Activated naive CD8-positive, alpha-beta T cell (primary cell): ENCODE measurements around the gene L1TD1.
"Not testable (repeated sequence)": the region's sequence is repeated elsewhere in the genome, so short reads cannot be mapped to it uniquely, and the experiment has no call there.

Experiments
- H3K27ac Mint-ChIP-seq: one replicate; pipeline ENCODE4 v1.8.0; 2021; ENCODE audit warnings: mixed read lengths
- H3K27me3 Mint-ChIP-seq: one replicate; pipeline ENCODE4 v1.8.0; 2021; ENCODE audit warnings: mixed read lengths
- H3K36me3 Mint-ChIP-seq: one replicate; pipeline ENCODE4 v1.8.0; 2021; ENCODE audit warnings: mixed read lengths
- H3K4me1 Mint-ChIP-seq: one replicate; pipeline ENCODE4 v1.8.0; 2021; ENCODE audit warnings: low read depth, mixed read lengths
- H3K4me3 Mint-ChIP-seq: one replicate; pipeline ENCODE4 v1.8.0; 2021; ENCODE audit warnings: mild to moderate bottlenecking, mixed read lengths
- H3K9me3 Mint-ChIP-seq: one replicate; pipeline ENCODE4 v1.8.0; 2021; ENCODE audit warnings: low read depth, mixed read lengths

L1TD1 gene

GRCh38 chr1:62218604-62219003 is 24.0 kb downstream of the L1TD1 start:
- Mint-ChIP-seq H3K4me3 (no peak overlapping the region), H3K9me3 (no peaks in the 10 kb centered on the region), H3K36me3 (no peaks in the 10 kb centered on the region), H3K27me3 (no peaks in the 10 kb centered on the region), H3K27ac (no peak overlapping the region), H3K4me1 (no peaks in the 10 kb centered on the region)

GRCh38 chr1:62220456-62220855 is 25.8 kb downstream of the L1TD1 start:
- H3K4me3 Mint-ChIP-seq, H3K4me1 Mint-ChIP-seq: not testable (repeated sequence)

GRCh38 chr1:62221171-62221570 is 26.5 kb downstream of the L1TD1 start:
- Mint-ChIP-seq H3K36me3 (no peaks in the 10 kb centered on the region), H3K9me3 (no peaks in the 10 kb centered on the region), H3K4me3 (no peak overlapping the region), H3K4me1 (no peaks in the 10 kb centered on the region), H3K27ac (no peak overlapping the region), H3K27me3 (no peaks in the 10 kb centered on the region)

More at GRCh38 chr1:62220456-62220855, 25.8 kb downstream of the L1TD1 start:
- not testable (repeated sequence) for H3K27ac Mint-ChIP-seq, H3K9me3 Mint-ChIP-seq, H3K36me3 Mint-ChIP-seq, H3K27me3 Mint-ChIP-seq

GRCh38 chr1:62222321-62222720 is 27.7 kb downstream of the L1TD1 start:
- Mint-ChIP-seq H3K36me3 (no peaks in the 10 kb centered on the region), H3K27ac (no peak overlapping the region), H3K4me1 (no peaks in the 10 kb centered on the region), H3K27me3 (no peaks in the 10 kb centered on the region), H3K4me3 (no peak overlapping the region), H3K9me3 (no peaks in the 10 kb centered on the region)

GRCh38 chr1:62224182-62224581 is 29.5 kb downstream of the L1TD1 start:
- no peaks in the 10 kb centered on the region for H3K4me1 Mint-ChIP-seq
- no peaks in the 10 kb centered on the region for H3K27me3 Mint-ChIP-seq
- H3K36me3 Mint-ChIP-seq: no peaks in the 10 kb centered on the region
- no peak overlapping the region for H3K4me3 Mint-ChIP-seq
- no peak overlapping the region for H3K27ac Mint-ChIP-seq
- H3K9me3 Mint-ChIP-seq: no peaks in the 10 kb centered on the region

- no peak overlapping the region for H3K4me3 Mint-ChIP-seq
- peaks cover 3% of the 10 kb centered on the region for H3K27me3 Mint-ChIP-seq
- no peaks in the 10 kb centered on the region for H3K9me3 Mint-ChIP-seq
- no peaks in the 10 kb centered on the region for H3K4me1 Mint-ChIP-seq
- H3K36me3 Mint-ChIP-seq: no peaks in the 10 kb centered on the region
- no peak overlapping the region for H3K27ac Mint-ChIP-seq
Measured at GRCh38 chr1:62227496-62227895, 32.8 kb downstream of the L1TD1 start.

GRCh38 chr1:62228136-62228882 is 33.7 kb downstream of the L1TD1 start:
- Mint-ChIP-seq H3K4me1 (no peaks in the 10 kb centered on the region), H3K27ac (no peak overlapping the region), H3K4me3 (no peak overlapping the region), H3K36me3 (no peaks in the 10 kb centered on the region), H3K27me3 (peaks cover 3% of the 10 kb centered on the region), H3K9me3 (no peaks in the 10 kb centered on the region)

GRCh38 chr1:62228883-62229187 is 34.2 kb downstream of the L1TD1 start:
- H3K4me1 Mint-ChIP-seq: no peaks in the 10 kb centered on the region
- H3K36me3 Mint-ChIP-seq: no peaks in the 10 kb centered on the region
- no peaks in the 10 kb centered on the region for H3K9me3 Mint-ChIP-seq
- no peak overlapping the region for H3K27ac Mint-ChIP-seq
- peaks cover 3% of the 10 kb centered on the region for H3K27me3 Mint-ChIP-seq
- no peak overlapping the region for H3K4me3 Mint-ChIP-seq

- no peaks in the 10 kb centered on the region for H3K36me3 Mint-ChIP-seq
Measured at GRCh38 chr1:62229468-62229867, 34.8 kb downstream of the L1TD1 start.

GRCh38 chr1:62229932-62230331 is 35.3 kb downstream of the L1TD1 start:
- no peaks in the 10 kb centered on the region for H3K9me3 Mint-ChIP-seq
- no peak overlapping the region for H3K4me3 Mint-ChIP-seq
- H3K27me3 Mint-ChIP-seq: peaks cover 3% of the 10 kb centered on the region
- no peaks in the 10 kb centered on the region for H3K4me1 Mint-ChIP-seq
- no peaks in the 10 kb centered on the region for H3K36me3 Mint-ChIP-seq
- H3K27ac Mint-ChIP-seq: no peak overlapping the region

More at GRCh38 chr1:62229468-62229867, 34.8 kb downstream of the L1TD1 start:
- Mint-ChIP-seq H3K9me3 (no peaks in the 10 kb centered on the region), H3K27me3 (peaks cover 3% of the 10 kb centered on the region), H3K27ac (no peak overlapping the region), H3K4me1 (no peaks in the 10 kb centered on the region), H3K4me3 (no peak overlapping the region)

GRCh38 chr1:62230718-62231117 is 36.1 kb downstream of the L1TD1 start:
- H3K27ac Mint-ChIP-seq: no peak overlapping the region
- peaks cover 3% of the 10 kb centered on the region for H3K27me3 Mint-ChIP-seq
- H3K9me3 Mint-ChIP-seq: no peaks in the 10 kb centered on the region
- no peaks in the 10 kb centered on the region for H3K36me3 Mint-ChIP-seq
- H3K4me1 Mint-ChIP-seq: no peaks in the 10 kb centered on the region
- H3K4me3 Mint-ChIP-seq: no peak overlapping the region

- H3K27ac Mint-ChIP-seq: no peak overlapping the region
- H3K4me3 Mint-ChIP-seq: no peak overlapping the region
- H3K9me3 Mint-ChIP-seq: no peaks in the 10 kb centered on the region
- no peaks in the 10 kb centered on the region for H3K4me1 Mint-ChIP-seq
- H3K27me3 Mint-ChIP-seq: peaks cover 3% of the 10 kb centered on the region
- H3K36me3 Mint-ChIP-seq: no peaks in the 10 kb centered on the region
Measured at GRCh38 chr1:62232871-62233278, 38.2 kb downstream of the L1TD1 start.

- no peaks in the 10 kb centered on the region for H3K36me3 Mint-ChIP-seq
- no peak overlapping the region for H3K27ac Mint-ChIP-seq
- no peaks in the 10 kb centered on the region for H3K4me1 Mint-ChIP-seq
- peaks cover 3% of the 10 kb centered on the region for H3K27me3 Mint-ChIP-seq
- H3K4me3 Mint-ChIP-seq: no peak overlapping the region
- H3K9me3 Mint-ChIP-seq: no peaks in the 10 kb centered on the region
Measured at GRCh38 chr1:62233926-62234450, 39.3 kb downstream of the L1TD1 start.

- Mint-ChIP-seq H3K27ac (no peak overlapping the region), H3K27me3 (peaks cover 3% of the 10 kb centered on the region), H3K4me1 (no peaks in the 10 kb centered on the region), H3K9me3 (no peaks in the 10 kb centered on the region), H3K4me3 (no peak overlapping the region), H3K36me3 (no peaks in the 10 kb centered on the region)
Measured at GRCh38 chr1:62234688-62235087, 40.0 kb downstream of the L1TD1 start.

- no peaks in the 10 kb centered on the region for H3K36me3 Mint-ChIP-seq
- no peak overlapping the region for H3K4me3 Mint-ChIP-seq
- H3K9me3 Mint-ChIP-seq: no peaks in the 10 kb centered on the region
- H3K4me1 Mint-ChIP-seq: no peaks in the 10 kb centered on the region
- peaks cover 1% of the 10 kb centered on the region for H3K27me3 Mint-ChIP-seq
- H3K27ac Mint-ChIP-seq: no peak overlapping the region
Measured at GRCh38 chr1:62235576-62235975, 40.9 kb downstream of the L1TD1 start.

- Mint-ChIP-seq H3K4me1 (no peaks in the 10 kb centered on the region), H3K27me3 (no peaks in the 10 kb centered on the region), H3K9me3 (no peaks in the 10 kb centered on the region), H3K36me3 (no peaks in the 10 kb centered on the region), H3K4me3 (no peak overlapping the region), H3K27ac (no peak overlapping the region)
Measured at GRCh38 chr1:62237361-62237760, 42.7 kb downstream of the L1TD1 start.
